ENCODE results near the gene SLC2A14. TPM values are rescaled to one million over a fixed set of nuclear protein-coding genes. Genes with fewer than 3 reads are reported as not detected.
"Not testable (repeated sequence)": the region's sequence is repeated elsewhere in the genome, so short reads cannot be mapped to it uniquely, and the experiment has no call there.

SLC2A14 gene
- polyA plus RNA-seq, 1 donor (not counting 4 experiments of a cell fraction or from before 2014, with no cell fraction given) = 0.51 TPM

DNA sequence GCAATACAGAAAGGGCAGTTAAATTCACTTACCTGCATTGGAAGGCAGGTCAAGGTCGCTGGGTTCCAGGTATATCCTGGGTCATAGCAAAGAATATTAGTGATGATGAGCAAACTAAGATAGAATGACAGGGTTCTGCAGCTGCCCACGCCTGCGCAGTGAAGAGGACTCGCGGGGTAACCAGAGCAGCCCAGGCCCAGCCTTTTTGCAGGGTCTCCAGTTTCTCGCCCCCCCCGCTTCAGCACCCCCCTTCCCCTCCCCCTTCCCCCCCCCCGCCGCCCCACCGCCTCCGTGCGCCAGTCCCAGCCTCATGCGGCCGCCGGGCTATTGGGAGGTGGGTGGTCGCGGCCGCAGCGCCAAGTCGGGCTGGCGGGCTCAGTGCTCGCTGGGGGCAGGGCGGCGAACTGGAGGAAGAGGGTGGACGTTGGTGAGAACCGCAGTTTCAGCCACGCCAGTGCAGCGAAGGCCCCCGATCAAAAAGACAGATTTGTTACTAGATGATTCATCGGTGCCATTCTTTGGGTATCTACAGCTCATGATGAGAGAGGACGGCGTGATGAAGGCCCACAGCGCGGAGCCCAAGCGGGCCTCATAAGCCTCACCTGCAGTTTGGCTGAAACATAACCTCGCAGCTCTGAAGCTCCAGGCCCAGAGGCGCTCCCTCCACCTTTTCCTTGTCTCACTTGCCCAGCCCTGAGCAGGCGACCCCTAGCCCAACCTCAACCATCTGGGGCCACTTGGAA is 43.1 kb upstream of the SLC2A14 start:
- Histone ChIP-seq H3K9me1 (ENCODE audit: control insufficient read depth, extremely low read depth, insufficient read depth, low read length) (no peaks in the 10 kb centered on the region), H3K27ac (ENCODE audit: control insufficient read depth, insufficient read depth, low read length) (no peak overlapping the region), H3K36me3 (ENCODE audit: control insufficient read depth in 2 of 2, extremely low read depth in 1 of 2, insufficient read depth in 2 of 2, low read length in 2 of 2) (no peaks in the 10 kb centered on the region), H3K79me2 (ENCODE audit: control insufficient read depth, insufficient read depth, low read length) (no peaks in the 10 kb centered on the region), H3K9me3 (ENCODE audit: control insufficient read depth, low read depth, low read length) (no peaks in the 10 kb centered on the region), H2AFZ (ENCODE audit: control insufficient read depth, low read length) (peak overlapping the region; percentile 75), H3K9ac (ENCODE audit: control insufficient read depth, extremely low read depth, insufficient read depth, low read length) (no peak overlapping the region), H4K20me1 (ENCODE audit: control insufficient read depth, extremely low read depth, insufficient read depth, low read length) (no peaks in the 10 kb centered on the region), H3K27me3 (ENCODE audit: control insufficient read depth, extremely low read depth, insufficient read depth, low read length) (no peaks in the 10 kb centered on the region), H3K4me2 (ENCODE audit: control insufficient read depth, extremely low read depth, insufficient read depth, low read depth, low read length) (no peak overlapping the region), H3K4me3 (ENCODE audit: control insufficient read depth in 2 of 3, extremely low read depth in 1 of 3, insufficient read depth in 2 of 3, low read depth in 1 of 3, low read length in 3 of 3) (no peak overlapping the region), H3K4me1 (ENCODE audit: control insufficient read depth, extremely low read depth, insufficient read depth, low read length) (no peaks in the 10 kb centered on the region)
- TF ChIP-seq EZH2 (IDR thresholded peaks at IDR 0.05; ENCODE audit: low read length) = no peak
- TF ChIP-seq, protein P1, sequence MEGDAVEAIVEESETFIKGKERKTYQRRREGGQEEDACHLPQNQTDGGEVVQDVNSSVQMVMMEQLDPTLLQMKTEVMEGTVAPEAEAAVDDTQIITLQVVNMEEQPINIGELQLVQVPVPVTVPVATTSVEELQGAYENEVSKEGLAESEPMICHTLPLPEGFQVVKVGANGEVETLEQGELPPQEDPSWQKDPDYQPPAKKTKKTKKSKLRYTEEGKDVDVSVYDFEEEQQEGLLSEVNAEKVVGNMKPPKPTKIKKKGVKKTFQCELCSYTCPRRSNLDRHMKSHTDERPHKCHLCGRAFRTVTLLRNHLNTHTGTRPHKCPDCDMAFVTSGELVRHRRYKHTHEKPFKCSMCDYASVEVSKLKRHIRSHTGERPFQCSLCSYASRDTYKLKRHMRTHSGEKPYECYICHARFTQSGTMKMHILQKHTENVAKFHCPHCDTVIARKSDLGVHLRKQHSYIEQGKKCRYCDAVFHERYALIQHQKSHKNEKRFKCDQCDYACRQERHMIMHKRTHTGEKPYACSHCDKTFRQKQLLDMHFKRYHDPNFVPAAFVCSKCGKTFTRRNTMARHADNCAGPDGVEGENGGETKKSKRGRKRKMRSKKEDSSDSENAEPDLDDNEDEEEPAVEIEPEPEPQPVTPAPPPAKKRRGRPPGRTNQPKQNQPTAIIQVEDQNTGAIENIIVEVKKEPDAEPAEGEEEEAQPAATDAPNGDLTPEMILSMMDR (optimal IDR thresholded peaks at IDR 0.05 in 1 of 3, IDR thresholded peaks at IDR 0.05 in 1 of 3, conservative IDR thresholded peaks at IDR 0.05 in 1 of 3; ENCODE audit: extremely low read depth in 1 of 3, insufficient read depth in 2 of 3, low read length in 3 of 3) = no peak
- DNase-seq (ENCODE audit: low read depth, low spot score) = no peak
- no peak for FAIRE-seq
- dilution Hi-C loops (cut with MboI; ENCODE audit: extremely low pct_ligation_motif_present, low sequenced_read_pairs) = no loop called here

DNA sequence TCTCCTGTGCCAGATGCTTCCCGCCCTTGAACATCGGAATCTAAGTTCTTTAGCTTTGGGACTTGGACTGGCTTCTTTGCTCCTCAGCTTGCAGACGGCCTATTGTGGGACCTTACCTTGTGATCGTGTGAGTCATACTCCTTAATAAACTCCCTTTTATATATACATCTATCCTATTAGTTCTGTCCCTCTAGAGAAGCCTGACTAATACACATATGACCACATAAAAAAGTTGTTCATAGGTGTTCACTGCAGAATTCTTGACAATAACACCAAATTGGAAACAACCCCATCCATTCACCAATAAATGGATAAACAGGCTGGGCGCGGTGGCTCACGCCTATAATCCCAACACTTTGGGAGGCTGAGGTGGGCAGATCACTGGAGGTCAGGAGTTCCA is 37.4 kb upstream of the SLC2A14 start:
- H2AFZ ChIP-seq (ENCODE audit: control insufficient read depth, low read length); H3K9ac ChIP-seq (ENCODE audit: control insufficient read depth, extremely low read depth, insufficient read depth, low read length); FAIRE-seq; H3K27ac ChIP-seq (ENCODE audit: control insufficient read depth, insufficient read depth, low read length); dilution Hi-C loops (cut with MboI; ENCODE audit: extremely low pct_ligation_motif_present, low sequenced_read_pairs); H3K4me1 ChIP-seq (ENCODE audit: control insufficient read depth, extremely low read depth, insufficient read depth, low read length); H3K4me2 ChIP-seq (ENCODE audit: control insufficient read depth, extremely low read depth, insufficient read depth, low read depth, low read length); DNase-seq (ENCODE audit: low read depth, low spot score); H4K20me1 ChIP-seq (ENCODE audit: control insufficient read depth, extremely low read depth, insufficient read depth, low read length); H3K9me3 ChIP-seq (ENCODE audit: control insufficient read depth, low read depth, low read length); H3K27me3 ChIP-seq (ENCODE audit: control insufficient read depth, extremely low read depth, insufficient read depth, low read length); H3K79me2 ChIP-seq (ENCODE audit: control insufficient read depth, insufficient read depth, low read length); H3K4me3 ChIP-seq (ENCODE audit: control insufficient read depth in 2 of 3, extremely low read depth in 1 of 3, insufficient read depth in 2 of 3, low read depth in 1 of 3, low read length in 3 of 3); H3K36me3 ChIP-seq (ENCODE audit: control insufficient read depth in 2 of 2, extremely low read depth in 1 of 2, insufficient read depth in 2 of 2, low read length in 2 of 2); H3K9me1 ChIP-seq (ENCODE audit: control insufficient read depth, extremely low read depth, insufficient read depth, low read length): not testable (repeated sequence)

DNA sequence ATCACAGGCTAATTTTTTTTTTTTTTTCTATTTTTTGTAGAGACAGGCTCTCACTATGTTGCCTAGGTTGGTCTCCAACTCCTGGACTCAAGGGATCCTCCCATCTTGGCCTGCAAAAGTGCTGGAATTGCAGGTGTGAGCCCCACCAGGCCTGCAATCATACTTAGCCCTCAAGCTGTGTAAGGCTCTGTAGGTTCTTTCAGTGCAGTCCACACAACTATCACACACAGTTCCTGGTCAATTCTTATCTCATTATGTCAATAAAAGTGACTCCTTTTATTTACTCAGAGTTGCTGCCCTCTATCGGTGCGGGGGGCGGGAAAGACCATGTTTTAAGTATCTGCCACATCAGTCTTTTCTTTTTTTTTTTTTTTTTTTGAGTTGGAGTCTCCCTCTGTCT is 34.3 kb upstream of the SLC2A14 start:
- no peak overlapping the region for H2AFZ ChIP-seq (ENCODE audit: control insufficient read depth, low read length)
- H3K27me3 ChIP-seq (ENCODE audit: control insufficient read depth, extremely low read depth, insufficient read depth, low read length) = no peaks in the 10 kb centered on the region
- dilution Hi-C loops (cut with MboI; ENCODE audit: extremely low pct_ligation_motif_present, low sequenced_read_pairs) = no loop called here
- H3K9me1 ChIP-seq (ENCODE audit: control insufficient read depth, extremely low read depth, insufficient read depth, low read length) = no peaks in the 10 kb centered on the region
- no peaks in the 10 kb centered on the region for H3K4me1 ChIP-seq (ENCODE audit: control insufficient read depth, extremely low read depth, insufficient read depth, low read length)
- H3K4me3 ChIP-seq (ENCODE audit: control insufficient read depth in 2 of 3, extremely low read depth in 1 of 3, insufficient read depth in 2 of 3, low read depth in 1 of 3, low read length in 3 of 3) = no peak overlapping the region
- TF ChIP-seq, protein P1 (optimal IDR thresholded peaks at IDR 0.05 in 1 of 3, IDR thresholded peaks at IDR 0.05 in 1 of 3, conservative IDR thresholded peaks at IDR 0.05 in 1 of 3; ENCODE audit: extremely low read depth in 1 of 3, insufficient read depth in 2 of 3, low read length in 3 of 3) = peak in 1 of 3 experiments; percentile 21
- TF ChIP-seq EZH2 (IDR thresholded peaks at IDR 0.05; ENCODE audit: low read length) = no peak
- no peaks in the 10 kb centered on the region for H4K20me1 ChIP-seq (ENCODE audit: control insufficient read depth, extremely low read depth, insufficient read depth, low read length)
- H3K9me3 ChIP-seq (ENCODE audit: control insufficient read depth, low read depth, low read length) = no peaks in the 10 kb centered on the region
- no peak overlapping the region for H3K27ac ChIP-seq (ENCODE audit: control insufficient read depth, insufficient read depth, low read length)
- H3K9ac ChIP-seq (ENCODE audit: control insufficient read depth, extremely low read depth, insufficient read depth, low read length) = no peak overlapping the region
- no peak for DNase-seq (ENCODE audit: low read depth, low spot score)
- no peak overlapping the region for H3K4me2 ChIP-seq (ENCODE audit: control insufficient read depth, extremely low read depth, insufficient read depth, low read depth, low read length)
- no peaks in the 10 kb centered on the region for H3K36me3 ChIP-seq (ENCODE audit: control insufficient read depth in 2 of 2, extremely low read depth in 1 of 2, insufficient read depth in 2 of 2, low read length in 2 of 2)
- FAIRE-seq = no peak
- H3K79me2 ChIP-seq (ENCODE audit: control insufficient read depth, insufficient read depth, low read length) = no peaks in the 10 kb centered on the region

DNA sequence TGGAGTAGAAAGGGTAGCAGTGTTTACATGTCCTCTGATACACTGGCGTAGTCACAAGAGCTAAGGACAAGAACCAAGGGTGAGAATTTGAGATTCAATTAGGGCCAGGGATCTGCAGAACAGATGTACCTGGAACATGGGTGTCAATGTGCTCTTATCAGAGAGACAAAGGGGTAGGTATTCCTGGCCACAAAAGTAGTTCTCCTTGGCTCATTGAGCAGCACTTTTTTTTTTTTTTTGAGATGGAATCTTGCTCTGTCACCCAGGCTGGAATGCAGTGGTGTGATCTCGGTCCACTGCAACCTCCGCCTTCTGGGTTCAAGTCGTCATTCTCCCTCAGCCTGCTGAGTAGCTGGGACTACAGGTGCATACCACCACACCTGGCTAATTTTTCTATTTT is 33.6 kb upstream of the SLC2A14 start:
- H4K20me1 ChIP-seq (ENCODE audit: control insufficient read depth, extremely low read depth, insufficient read depth, low read length); H3K79me2 ChIP-seq (ENCODE audit: control insufficient read depth, insufficient read depth, low read length); H3K4me3 ChIP-seq (ENCODE audit: control insufficient read depth in 2 of 3, extremely low read depth in 1 of 3, insufficient read depth in 2 of 3, low read depth in 1 of 3, low read length in 3 of 3); FAIRE-seq; H3K4me1 ChIP-seq (ENCODE audit: control insufficient read depth, extremely low read depth, insufficient read depth, low read length); H2AFZ ChIP-seq (ENCODE audit: control insufficient read depth, low read length); dilution Hi-C loops (cut with MboI; ENCODE audit: extremely low pct_ligation_motif_present, low sequenced_read_pairs); H3K27ac ChIP-seq (ENCODE audit: control insufficient read depth, insufficient read depth, low read length); H3K9ac ChIP-seq (ENCODE audit: control insufficient read depth, extremely low read depth, insufficient read depth, low read length); H3K36me3 ChIP-seq (ENCODE audit: control insufficient read depth in 2 of 2, extremely low read depth in 1 of 2, insufficient read depth in 2 of 2, low read length in 2 of 2); H3K9me1 ChIP-seq (ENCODE audit: control insufficient read depth, extremely low read depth, insufficient read depth, low read length); H3K4me2 ChIP-seq (ENCODE audit: control insufficient read depth, extremely low read depth, insufficient read depth, low read depth, low read length); DNase-seq (ENCODE audit: low read depth, low spot score); H3K27me3 ChIP-seq (ENCODE audit: control insufficient read depth, extremely low read depth, insufficient read depth, low read length); H3K9me3 ChIP-seq (ENCODE audit: control insufficient read depth, low read depth, low read length): not testable (repeated sequence)
